HEK293T (cell line): Measurements from ENCODE around the gene ERI3.

Source experiments
- CTCF ChIA-PET: fragments of 350-600 bp; formaldehyde crosslinking; extraction: SDS; loops from one replicate; lab custom pipeline; 2021; ENCODE audit warnings: antibody characterized with exemption, inconsistent platforms; lab: Yijun Ruan, JAX
- POLR2A ChIA-PET: fragments of 350-600 bp; formaldehyde crosslinking; extraction: SDS; loops from one replicate; lab custom pipeline; 2020; ENCODE audit warnings: antibody characterized with exemption, inconsistent platforms; lab: Yijun Ruan, JAX
- DNase-seq: peaks from one replicate; pipeline ENCODE4 v3.0.0; 2012; ENCODE audit warnings: mixed read lengths; ENCODE audit errors: extremely low spot score
- ARNT ChIP-seq: fragments of 450-650 bp; IDR thresholded peaks from 2 replicates; pipeline ENCODE4 v1.6.1; 2017; ENCODE audit warnings: mild to moderate bottlenecking
- BHLHE40 ChIP-seq: fragments of 450-650 bp; IDR thresholded peaks from 2 replicates; pipeline ENCODE4 v1.6.1; 2016; ENCODE audit warnings: mild to moderate bottlenecking, moderate library complexity, borderline replicate concordance
- CTBP1 ChIP-seq: fragments of 450-650 bp; IDR thresholded peaks from 2 replicates; pipeline ENCODE4 v1.6.1; 2016; ENCODE audit warnings: borderline replicate concordance
- ELF4 ChIP-seq: fragments of 450-650 bp; IDR thresholded peaks from 2 replicates; pipeline ENCODE4 v1.6.1; 2017; ENCODE audit warnings: antibody characterized with exemption
- FOXA1 ChIP-seq: fragments of 450-650 bp; IDR thresholded peaks from 2 replicates; pipeline ENCODE4 v1.6.1; 2016; ENCODE audit warnings: mild to moderate bottlenecking
- FOXK2 ChIP-seq: fragments of 450-650 bp; IDR thresholded peaks from 2 replicates; pipeline ENCODE4 v1.6.1; 2016; ENCODE audit warnings: mild to moderate bottlenecking
- FOXM1 ChIP-seq: fragments of 450-650 bp; IDR thresholded peaks from 2 replicates; pipeline ENCODE4 v1.6.1; 2017; ENCODE audit warnings: mild to moderate bottlenecking, borderline replicate concordance
- HDGF ChIP-seq: fragments of 450-650 bp; IDR thresholded peaks from 2 replicates; pipeline ENCODE4 v1.6.1; 2017; ENCODE audit warnings: antibody characterized with exemption, borderline replicate concordance
- L3MBTL2 ChIP-seq: fragments of 450-650 bp; conservative IDR thresholded peaks from 2 replicates; pipeline ENCODE4 v1.6.1; 2016; ENCODE audit warnings: mild to moderate bottlenecking
- LEF1 ChIP-seq: fragments of 450-650 bp; IDR thresholded peaks from 2 replicates; pipeline ENCODE4 v1.6.1; 2017; ENCODE audit warnings: mild to moderate bottlenecking, borderline replicate concordance
- NFRKB ChIP-seq: fragments of 450-650 bp; IDR thresholded peaks from 2 replicates; pipeline ENCODE4 v1.6.1; 2016; ENCODE audit warnings: mild to moderate bottlenecking, moderate library complexity
- SP1 ChIP-seq: fragments of 450-650 bp; IDR thresholded peaks from 2 replicates; pipeline ENCODE4 v1.6.1; 2017
- SUZ12 ChIP-seq: fragments of 450-650 bp; IDR thresholded peaks from 2 replicates; pipeline ENCODE4 v1.6.1; 2016; ENCODE audit warnings: mild to moderate bottlenecking
- TARDBP ChIP-seq: fragments of 450-650 bp; IDR thresholded peaks from 2 replicates; pipeline ENCODE4 v1.6.1; 2016
- ZNF384 ChIP-seq: fragments of 450-650 bp; IDR thresholded peaks from 2 replicates; pipeline ENCODE4 v1.6.1; 2016
- TF ChIP-seq, protein P1 (sequence below): fragments of 450-650 bp; IDR thresholded peaks from 2 replicates; pipeline ENCODE4 v1.6.1; 2016

ERI3 gene

DNA sequence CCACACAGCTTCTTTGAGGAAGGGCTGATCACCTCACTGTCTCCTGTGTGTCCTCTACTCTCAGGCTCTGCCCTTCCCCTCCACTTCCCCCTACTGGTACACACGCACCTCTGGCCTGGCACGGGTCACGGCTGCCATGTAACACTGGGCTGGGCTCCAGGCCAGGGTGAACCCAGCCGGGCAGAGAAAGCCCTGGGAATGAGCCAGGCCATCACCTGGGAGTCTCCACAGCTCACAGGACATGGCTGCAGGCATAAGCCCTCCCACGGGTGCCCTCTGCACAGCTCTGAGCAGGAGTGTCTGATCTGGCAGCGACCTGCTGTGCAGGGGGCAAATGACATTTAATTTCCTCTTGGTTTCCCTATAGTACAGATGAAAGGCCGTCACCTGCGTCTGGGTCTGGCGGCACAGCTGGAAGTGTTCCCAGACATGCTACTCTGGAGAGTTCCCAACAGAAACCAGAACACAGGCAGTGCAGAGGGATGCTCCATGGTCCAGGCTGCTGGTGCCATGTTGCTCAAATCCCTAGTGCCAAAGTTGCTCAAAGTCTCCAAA lies 61.2 kb downstream of the ERI3 start:
- POLR2A ChIA-PET: no interaction called here
- CTCF ChIA-PET: interaction anchor here (0.6 to 1.4 kb wide), 4 partner anchors 21 to 76 kb away, joined by 3 to 9 read pairs (median 5); no protein-coding TSS in a partner anchor
- no peak for TF ChIP-seq TARDBP
- TF ChIP-seq SP1: no peak
- no peak for TF ChIP-seq ZNF384
- no peak for TF ChIP-seq NFRKB
- TF ChIP-seq CTBP1: no peak
- TF ChIP-seq ARNT: no peak
- TF ChIP-seq FOXK2: no peak
- TF ChIP-seq FOXM1: no peak
- TF ChIP-seq, protein P1, sequence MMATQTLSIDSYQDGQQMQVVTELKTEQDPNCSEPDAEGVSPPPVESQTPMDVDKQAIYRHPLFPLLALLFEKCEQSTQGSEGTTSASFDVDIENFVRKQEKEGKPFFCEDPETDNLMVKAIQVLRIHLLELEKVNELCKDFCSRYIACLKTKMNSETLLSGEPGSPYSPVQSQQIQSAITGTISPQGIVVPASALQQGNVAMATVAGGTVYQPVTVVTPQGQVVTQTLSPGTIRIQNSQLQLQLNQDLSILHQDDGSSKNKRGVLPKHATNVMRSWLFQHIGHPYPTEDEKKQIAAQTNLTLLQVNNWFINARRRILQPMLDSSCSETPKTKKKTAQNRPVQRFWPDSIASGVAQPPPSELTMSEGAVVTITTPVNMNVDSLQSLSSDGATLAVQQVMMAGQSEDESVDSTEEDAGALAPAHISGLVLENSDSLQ: no peak
- TF ChIP-seq FOXA1: no peak
- TF ChIP-seq HDGF: no peak
- TF ChIP-seq LEF1: no peak
- TF ChIP-seq L3MBTL2: no peak
- TF ChIP-seq ELF4: no peak
- no peak for TF ChIP-seq BHLHE40
- TF ChIP-seq SUZ12: no peak
- no peak for DNase-seq

DNA sequence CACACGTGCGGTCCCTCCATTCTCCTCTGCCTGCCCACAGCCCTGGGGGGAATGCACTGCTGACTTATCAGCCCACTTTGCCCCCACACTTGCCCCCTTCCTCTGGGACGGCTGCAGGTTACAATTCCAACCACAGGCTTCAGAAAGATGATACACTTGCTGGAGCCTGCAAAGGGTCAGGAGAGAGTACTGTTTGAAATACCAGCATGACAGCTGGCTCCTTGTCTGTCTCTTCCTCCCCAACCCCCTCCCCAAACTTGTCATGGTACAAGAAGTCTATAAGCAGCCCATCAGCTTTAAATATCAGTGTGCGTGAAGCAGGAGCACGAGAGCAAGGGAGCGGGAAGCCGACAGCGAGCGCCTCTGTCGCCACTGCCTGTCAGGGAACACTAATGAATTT lies 62.4 kb downstream of the ERI3 start:
- CTCF ChIA-PET: no interaction called here
- DNase-seq: no peak
- POLR2A ChIA-PET: no interaction called here
- TF ChIP-seq NFRKB (no peak), SUZ12 (no peak), FOXA1 (no peak), HDGF (no peak), TARDBP (no peak), SP1 (no peak), FOXM1 (no peak), LEF1 (no peak), ZNF384 (no peak), BHLHE40 (no peak), FOXK2 (no peak)

DNA sequence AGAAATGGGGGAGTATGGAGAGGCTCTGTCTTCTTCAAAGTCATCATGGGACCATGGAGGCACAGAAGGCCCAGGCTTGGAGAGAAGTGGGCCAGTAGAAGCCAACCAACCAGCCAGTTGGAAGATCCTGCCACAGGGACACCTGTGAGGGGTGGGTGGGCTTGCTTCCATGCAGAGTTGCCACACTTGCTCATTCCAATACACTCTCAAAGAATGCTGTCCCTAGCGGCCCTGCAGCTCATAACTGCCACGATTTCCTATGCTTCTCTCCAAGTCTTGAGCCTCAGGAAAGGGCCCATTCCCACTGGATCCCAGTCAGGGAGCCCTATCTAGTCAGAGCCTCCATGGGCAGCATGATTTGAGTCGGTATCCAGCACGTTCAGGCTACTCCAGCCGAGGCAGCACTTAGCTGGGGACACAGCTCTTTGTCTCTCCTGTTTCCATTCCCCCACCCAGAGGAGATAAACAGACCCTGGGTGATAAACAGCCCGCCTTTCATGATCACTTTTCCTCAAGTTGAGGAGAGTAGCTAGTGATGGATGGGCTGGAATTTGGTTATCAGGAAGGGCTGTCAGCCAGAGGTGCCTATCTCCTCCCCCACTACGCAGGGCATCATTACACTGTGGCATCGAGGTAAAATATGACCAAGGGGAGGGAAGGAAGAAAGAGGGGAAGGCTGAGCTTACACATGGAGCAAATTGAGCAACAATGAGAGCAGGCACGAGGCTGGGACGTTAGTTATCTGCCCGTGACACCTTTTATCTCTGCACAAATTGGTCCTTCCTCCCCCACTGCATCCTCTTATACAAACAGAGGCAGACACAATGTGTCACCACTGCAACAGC lies 64.6 kb downstream of the ERI3 start:
- POLR2A ChIA-PET: no interaction called here
- DNase-seq: no peak
- CTCF ChIA-PET: no interaction called here
- no peak for TF ChIP-seq ARNT
- no peak for TF ChIP-seq NFRKB
- TF ChIP-seq SP1: no peak
- TF ChIP-seq HDGF: no peak
- no peak for TF ChIP-seq FOXK2
- no peak for TF ChIP-seq BHLHE40
- no peak for TF ChIP-seq TARDBP
- TF ChIP-seq SUZ12: no peak
- no peak for TF ChIP-seq ELF4
- no peak for TF ChIP-seq ZNF384
- no peak for TF ChIP-seq CTBP1
- no peak for TF ChIP-seq LEF1

DNA sequence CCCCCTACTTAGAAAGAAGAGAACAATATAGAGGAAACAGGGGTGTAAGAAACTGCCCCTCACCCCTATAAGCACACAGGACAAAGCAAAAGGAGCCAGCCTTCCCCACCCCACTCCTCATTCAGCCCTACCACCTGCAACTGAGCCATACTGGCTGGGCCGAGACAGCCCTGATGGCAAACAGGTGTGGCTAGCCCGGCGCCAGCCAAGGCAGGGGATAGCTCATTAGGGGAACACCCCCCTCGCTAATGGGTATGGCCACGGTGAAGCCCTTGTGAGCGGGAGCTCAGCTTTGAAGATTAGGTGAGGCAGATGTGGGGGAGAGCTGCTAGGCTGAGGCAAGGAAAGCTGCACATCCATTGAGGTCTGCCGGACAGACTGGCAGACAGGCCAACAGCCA lies 65.5 kb downstream of the ERI3 start:
- ChIA-PET POLR2A (no interaction called here), CTCF (no interaction called here)
- no peak for DNase-seq
- no peak for TF ChIP-seq ZNF384
- TF ChIP-seq FOXK2: no peak
- TF ChIP-seq CTBP1: no peak
- TF ChIP-seq SUZ12: no peak

DNA sequence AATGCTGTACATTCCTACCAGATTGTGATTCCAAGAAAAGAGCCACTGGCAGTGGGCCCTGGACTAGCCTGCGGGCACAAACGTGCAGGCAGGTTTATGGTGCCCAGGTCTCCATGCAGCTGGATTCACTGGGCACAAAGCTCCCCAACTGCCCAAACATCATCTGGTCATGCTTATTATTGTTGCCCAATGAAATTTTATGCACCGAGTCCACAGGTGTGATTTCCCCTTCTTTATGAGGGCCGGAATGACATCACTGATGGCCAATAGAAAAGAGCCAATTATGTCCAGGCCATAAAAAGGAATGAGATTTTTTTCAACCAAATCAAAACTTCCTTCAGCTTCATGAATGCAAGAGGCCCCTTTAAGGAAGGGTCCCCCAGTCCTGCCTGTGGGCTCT lies 66.2 kb downstream of the ERI3 start:
- no peak for DNase-seq
- ChIA-PET POLR2A (no interaction called here), CTCF (no interaction called here)
- TF ChIP-seq FOXM1: no peak
- TF ChIP-seq FOXA1: no peak
- no peak for TF ChIP-seq SP1
- TF ChIP-seq CTBP1: no peak
- no peak for TF ChIP-seq TARDBP
- no peak for TF ChIP-seq LEF1

DNA sequence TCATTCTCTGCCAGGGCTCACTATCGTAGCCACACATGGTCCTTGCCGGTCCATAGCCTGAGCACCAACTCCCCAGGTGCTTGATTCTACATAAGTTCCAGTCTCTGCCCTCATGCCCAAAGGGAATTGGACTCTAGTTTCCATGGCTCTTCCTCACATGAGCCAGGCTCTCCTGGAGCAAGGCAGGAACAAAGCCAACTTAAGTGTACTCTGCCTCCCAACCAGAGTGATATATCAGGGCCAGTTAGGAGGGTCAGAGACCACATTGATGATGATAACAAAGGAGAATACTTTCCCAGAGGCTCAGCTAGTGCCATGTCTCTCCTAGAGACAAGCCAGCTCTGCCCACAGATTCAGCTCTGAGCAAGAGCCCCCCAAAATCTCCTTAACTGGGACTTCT lies 70.9 kb downstream of the ERI3 start:
- ChIA-PET POLR2A (no interaction called here), CTCF (no interaction called here)
- DNase-seq: no peak
- TF ChIP-seq ARNT (no peak), FOXK2 (no peak), NFRKB (no peak), CTBP1 (no peak), SP1 (no peak), BHLHE40 (no peak), ZNF384 (no peak), FOXM1 (no peak), FOXA1 (no peak), HDGF (no peak), LEF1 (no peak)

DNA sequence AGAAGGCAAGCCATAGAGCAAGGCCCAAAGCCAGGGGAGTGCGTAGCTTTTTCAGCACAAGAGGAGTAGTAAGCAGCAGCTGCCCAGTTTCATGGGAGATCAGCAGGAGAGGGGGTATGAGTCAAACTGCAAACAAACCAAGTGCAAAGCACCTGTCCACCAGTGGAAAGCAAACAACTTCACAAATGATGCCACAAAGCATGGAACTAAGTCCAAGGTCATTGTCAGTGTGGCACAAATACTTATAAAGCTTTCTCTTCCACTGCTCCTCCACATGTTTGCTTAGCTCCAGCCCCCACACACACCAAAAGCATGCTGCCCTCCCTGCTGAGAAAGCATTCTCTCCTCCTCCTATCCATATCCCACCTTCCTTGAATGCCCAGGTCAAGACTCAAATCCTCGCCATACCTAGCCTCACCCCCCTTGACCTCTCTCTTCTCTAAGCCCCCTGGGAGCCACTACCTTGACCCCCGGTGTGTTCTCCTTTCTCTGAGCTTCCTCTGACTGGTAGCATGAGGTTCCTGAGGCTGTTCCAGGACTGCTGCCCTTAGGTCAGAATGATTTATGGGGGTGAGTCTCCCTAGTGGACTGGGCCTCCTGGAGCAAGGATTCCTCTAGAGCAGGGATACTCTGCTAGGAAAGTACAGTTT lies 71.4 kb downstream of the ERI3 start:
- no peak for TF ChIP-seq FOXA1
- TF ChIP-seq ZNF384: no peak
- no peak for TF ChIP-seq FOXK2
- no peak for TF ChIP-seq TARDBP
- no peak for TF ChIP-seq LEF1
- TF ChIP-seq L3MBTL2: no peak
- TF ChIP-seq, protein P1: no peak
- TF ChIP-seq CTBP1: no peak
- no peak for TF ChIP-seq ARNT
- no peak for TF ChIP-seq SUZ12
- no peak for TF ChIP-seq NFRKB
- TF ChIP-seq BHLHE40: no peak
- ChIA-PET CTCF (no interaction called here), POLR2A (no interaction called here)
- DNase-seq: no peak
